PC-3 (cell line): ENCODE measurements around the gene ST6GALNAC3. TPM values are rescaled to one million over a fixed set of nuclear protein-coding genes. Genes with fewer than 3 reads are reported as not detected.

Experiments used
- ATAC-seq: fragments of 200-7000 bp; cut with Tn5 transposase; 2 replicates; pipeline ENCODE4 v1.9.1; 2020; ENCODE audit warnings: mild to moderate bottlenecking, moderate library complexity
- BruUV-seq: library from RNA; stranded (reverse); fragments of 400-500 nt; replicated peaks from 2 replicates; lab custom pipeline; 2021; lab: Mats Ljungman, UMichigan
- CTCF ChIA-PET: fragments of 300-600 bp; sonication (Branson Sonifier 250); formaldehyde crosslinking; loops from one replicate; lab custom pipeline; 2022; ENCODE audit warnings: antibody characterized with exemption; lab: Charles Lee
- POLR2A ChIA-PET: fragments of 300-600 bp; sonication (Branson Sonifier 250); formaldehyde crosslinking; loops from one replicate; lab custom pipeline; 2022; ENCODE audit warnings: antibody characterized with exemption; ENCODE audit not compliant: unreplicated experiment; lab: Charles Lee
- DNase-seq: peaks from one replicate; pipeline ENCODE4 v3.0.0-alpha.2; 2015
- H2AFZ ChIP-seq: fragments of 300-600 bp; sonication (generic); 2 replicates; pipeline ENCODE4 v1.6.0; 2016; ENCODE audit warnings: antibody characterized with exemption, low read length
- H3F3A ChIP-seq: fragments of 300-600 bp; sonication (generic); one replicate; pipeline ENCODE4 v1.6.0; 2017; ENCODE audit warnings: antibody characterized with exemption, low read length, control low read depth, mild to moderate bottlenecking; ENCODE audit not compliant: unreplicated experiment
- H3K27ac ChIP-seq: fragments of 300-600 bp; sonication (generic); 2 replicates; pipeline ENCODE4 v1.5.1; 2016; ENCODE audit warnings: mild to moderate bottlenecking, low read length
- H3K27me3 ChIP-seq: fragments of 300-600 bp; sonication (generic); 2 replicates; pipeline ENCODE4 v1.6.1; 2016; ENCODE audit warnings: low read length, mixed read lengths
- H3K36me3 ChIP-seq: fragments of 300-600 bp; sonication (generic); 2 replicates; pipeline ENCODE4 v1.6.1; 2016; ENCODE audit warnings: low read depth, mixed run types, low read length, mixed read lengths
- H3K4me1 ChIP-seq: fragments of 300-600 bp; sonication (generic); 2 replicates; pipeline ENCODE4 v1.5.1; 2016; ENCODE audit warnings: low read length; ENCODE audit not compliant: insufficient read depth
- H3K4me2 ChIP-seq: fragments of 300-600 bp; sonication (generic); 2 replicates; pipeline ENCODE4 v1.6.0; 2016; ENCODE audit warnings: low read length
- H3K4me3 ChIP-seq: fragments of 300-600 bp; sonication (generic); 2 replicates; pipeline ENCODE4 v1.5.1; 2016; ENCODE audit warnings: mild to moderate bottlenecking, low read length, mixed read lengths
- H3K79me2 ChIP-seq: fragments of 300-600 bp; sonication (generic); 2 replicates; pipeline ENCODE4 v1.6.1; 2017; ENCODE audit warnings: low read length, mixed read lengths
- H3K9ac ChIP-seq: fragments of 300-600 bp; sonication (generic); 2 replicates; pipeline ENCODE4 v1.6.0; 2016; ENCODE audit warnings: mild to moderate bottlenecking, low read length
- H3K9me2 ChIP-seq: fragments of 300-600 bp; sonication (generic); replicated peaks from 2 replicates; pipeline ENCODE4 v1.6.1; 2016; ENCODE audit warnings: mixed run types, low read length, mixed read lengths
- H3K9me3 ChIP-seq: fragments of 300-600 bp; sonication (generic); 2 replicates; pipeline ENCODE4 v1.6.1; 2016; ENCODE audit warnings: low read length, mixed read lengths
- H4K20me1 ChIP-seq: fragments of 300-600 bp; sonication (generic); 2 replicates; pipeline ENCODE4 v1.6.1; 2016; ENCODE audit warnings: low read length, mixed read lengths
- EZH2 ChIP-seq: fragments of 300-600 bp; sonication (generic); IDR thresholded peaks from one replicate; pipeline ENCODE4 v1.6.1; 2017; ENCODE audit warnings: antibody characterized with exemption, mild to moderate bottlenecking, low read length; ENCODE audit not compliant: unreplicated experiment
- EZH2phosphoT487 ChIP-seq: fragments of 300-600 bp; sonication (generic); IDR thresholded peaks from 2 replicates; pipeline ENCODE4 v1.6.1; 2018; ENCODE audit warnings: mild to moderate bottlenecking, antibody characterized with exemption, low read length, borderline replicate concordance
- intact Hi-C: fragments of 100-400 bp; cut with micrococcal nuclease; formaldehyde crosslinking; loops from 2 replicates; pipeline ENCODE4 v1.9.0; 2023
- total RNA-seq: library from RNA; depleted of rRNA; stranded (reverse); fragments of >200 nt; gene quantifications from 2 replicates; pipeline ENCODE4 v1.2.3, GENCODE V29; 2014
- TF ChIP-seq, protein P1 (sequence below): fragments of 300-600 bp; sonication (generic); conservative IDR thresholded peaks from 2 replicates; pipeline ENCODE4 v1.5.1; 2017; ENCODE audit warnings: antibody characterized with exemption, low read depth, mild to moderate bottlenecking, low read length

The ST6GALNAC3 gene
- total RNA-seq, 1 experiment from 2014 or later: not detected

DNA sequence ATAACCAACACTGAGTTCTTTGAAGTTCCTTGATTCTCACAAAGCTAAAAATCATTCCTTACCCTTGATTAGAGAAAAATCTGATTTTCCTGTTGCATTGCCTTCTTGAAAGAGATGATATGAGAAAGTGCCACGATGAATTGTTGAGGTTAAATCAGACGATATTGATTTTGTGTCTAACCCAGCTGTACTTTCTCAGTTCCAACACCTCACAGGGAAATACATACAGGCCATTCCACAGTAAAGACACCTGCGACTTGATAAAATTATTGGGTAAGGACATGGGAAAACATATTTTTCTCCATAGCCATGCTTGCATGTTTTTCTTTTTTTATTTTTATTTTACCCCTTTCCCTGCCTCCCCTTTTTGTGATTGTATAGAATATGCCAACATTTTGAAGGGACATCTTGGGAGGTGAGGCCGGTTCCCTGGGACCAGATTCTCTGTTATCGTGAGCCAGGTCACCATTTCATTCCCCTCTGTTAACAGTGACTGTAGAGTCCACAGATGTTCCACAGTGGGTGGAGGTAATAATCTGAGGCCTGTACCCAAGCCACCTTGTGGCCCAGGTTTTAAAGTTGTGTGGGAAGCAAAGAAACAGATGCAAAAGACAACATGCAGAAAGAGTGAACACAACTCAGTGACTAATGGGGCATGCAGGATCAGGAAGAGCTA lies 537.4 kb downstream of the ST6GALNAC3 start:
- H2AFZ ChIP-seq: no peak overlapping the region
- H3K9me3 ChIP-seq: no peaks in the 10 kb centered on the region
- H3K9me2 ChIP-seq: no peaks in the 10 kb centered on the region
- H3K4me2 ChIP-seq: no peak overlapping the region
- no peak overlapping the region for H3K9ac ChIP-seq
- TF ChIP-seq EZH2: no peak
- TF ChIP-seq, protein P1, sequence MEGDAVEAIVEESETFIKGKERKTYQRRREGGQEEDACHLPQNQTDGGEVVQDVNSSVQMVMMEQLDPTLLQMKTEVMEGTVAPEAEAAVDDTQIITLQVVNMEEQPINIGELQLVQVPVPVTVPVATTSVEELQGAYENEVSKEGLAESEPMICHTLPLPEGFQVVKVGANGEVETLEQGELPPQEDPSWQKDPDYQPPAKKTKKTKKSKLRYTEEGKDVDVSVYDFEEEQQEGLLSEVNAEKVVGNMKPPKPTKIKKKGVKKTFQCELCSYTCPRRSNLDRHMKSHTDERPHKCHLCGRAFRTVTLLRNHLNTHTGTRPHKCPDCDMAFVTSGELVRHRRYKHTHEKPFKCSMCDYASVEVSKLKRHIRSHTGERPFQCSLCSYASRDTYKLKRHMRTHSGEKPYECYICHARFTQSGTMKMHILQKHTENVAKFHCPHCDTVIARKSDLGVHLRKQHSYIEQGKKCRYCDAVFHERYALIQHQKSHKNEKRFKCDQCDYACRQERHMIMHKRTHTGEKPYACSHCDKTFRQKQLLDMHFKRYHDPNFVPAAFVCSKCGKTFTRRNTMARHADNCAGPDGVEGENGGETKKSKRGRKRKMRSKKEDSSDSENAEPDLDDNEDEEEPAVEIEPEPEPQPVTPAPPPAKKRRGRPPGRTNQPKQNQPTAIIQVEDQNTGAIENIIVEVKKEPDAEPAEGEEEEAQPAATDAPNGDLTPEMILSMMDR: no peak
- no peak for TF ChIP-seq EZH2phosphoT487
- no peaks in the 10 kb centered on the region for H3F3A ChIP-seq
- no peak overlapping the region for H3K4me3 ChIP-seq
- no TSS peak for BruUV-seq
- no peak overlapping the region for H3K27ac ChIP-seq
- no peaks in the 10 kb centered on the region for H3K36me3 ChIP-seq
- peaks cover 19% of the 10 kb centered on the region; the same call in 1 of the 2 replicates for H3K27me3 ChIP-seq
- H3K4me1 ChIP-seq: no peaks in the 10 kb centered on the region
- DNase-seq (no peak), ATAC-seq (no peak)
- no peaks in the 10 kb centered on the region for H4K20me1 ChIP-seq
- intact Hi-C loops: no loop called here
- CTCF ChIA-PET: no interaction called here
- POLR2A ChIA-PET: no interaction called here
- no peaks in the 10 kb centered on the region for H3K79me2 ChIP-seq

DNA sequence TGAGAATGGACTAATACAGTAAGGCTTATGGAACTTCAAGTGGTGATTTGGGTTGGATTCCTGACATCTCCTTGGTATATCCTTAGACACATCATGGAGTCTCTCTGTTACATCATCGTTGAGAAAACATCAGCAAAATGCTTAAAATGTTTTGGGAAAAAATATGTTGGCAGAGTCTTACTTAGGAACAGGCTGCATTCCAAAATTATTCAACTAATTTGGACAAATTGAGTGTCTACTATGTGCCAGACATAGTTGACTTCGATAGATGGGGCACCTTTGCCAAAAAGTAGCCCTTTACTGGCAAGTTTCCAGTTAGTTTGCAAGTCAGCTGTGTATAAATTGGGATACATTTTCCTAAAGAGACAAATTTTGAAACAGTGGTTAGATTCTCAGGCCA lies 539.3 kb downstream of the ST6GALNAC3 start:
- no peak overlapping the region for H3K9ac ChIP-seq
- H3K9me2 ChIP-seq: no peaks in the 10 kb centered on the region
- H4K20me1 ChIP-seq: no peaks in the 10 kb centered on the region
- H3F3A ChIP-seq: no peaks in the 10 kb centered on the region
- ATAC-seq (no peak), DNase-seq (no peak)
- intact Hi-C loops: no loop called here
- H3K4me3 ChIP-seq: no peak overlapping the region
- H3K27ac ChIP-seq: no peak overlapping the region
- no peaks in the 10 kb centered on the region for H3K4me1 ChIP-seq
- peaks cover 14% of the 10 kb centered on the region; the same call in 1 of the 2 replicates for H3K27me3 ChIP-seq
- H3K9me3 ChIP-seq: no peaks in the 10 kb centered on the region
- H2AFZ ChIP-seq: no peak overlapping the region
- no peaks in the 10 kb centered on the region for H3K79me2 ChIP-seq
- TF ChIP-seq, protein P1: no peak
- TF ChIP-seq EZH2: no peak
- TF ChIP-seq EZH2phosphoT487: no peak
- no TSS peak for BruUV-seq
- H3K36me3 ChIP-seq: no peaks in the 10 kb centered on the region
- CTCF ChIA-PET: no interaction called here
- H3K4me2 ChIP-seq: no peak overlapping the region
- POLR2A ChIA-PET: no interaction called here
